Hepatocyte (in vitro differentiated cells): ENCODE data around the gene HS2ST1. TPM values are rescaled to one million over a fixed set of nuclear protein-coding genes. Genes with fewer than 3 reads are reported as not detected.
"Not testable (repeated sequence)": the region's sequence is repeated elsewhere in the genome, so short reads cannot be mapped to it uniquely, and the experiment has no call there.

Experiments used
- DNase-seq: peaks from one replicate; pipeline ENCODE4 v3.0.0-alpha.2; 2016; ENCODE audit warnings: low spot score
- H2AFZ ChIP-seq: fragments of 200-600 bp; sonication (generic); 2 replicates; pipeline ENCODE4 v1.6.0; 2016; ENCODE audit warnings: antibody characterized with exemption, mild to moderate bottlenecking
- H3K27ac ChIP-seq: fragments of 200-600 bp; sonication (generic); 2 replicates; pipeline ENCODE4 v1.5.1; 2016; ENCODE audit warnings: mild to moderate bottlenecking
- H3K27me3 ChIP-seq: fragments of 200-600 bp; sonication (generic); 2 replicates; pipeline ENCODE4 v1.6.1; 2016
- H3K36me3 ChIP-seq: fragments of 200-600 bp; sonication (generic); replicated peaks from 2 replicates; pipeline ENCODE4 v1.5.1; 2016; ENCODE audit warnings: low read depth; ENCODE audit not compliant: insufficient read depth
- H3K4me1 ChIP-seq: fragments of 200-600 bp; sonication (generic); 2 replicates; pipeline ENCODE4 v1.5.1; 2016; ENCODE audit warnings: mild to moderate bottlenecking, moderate library complexity; ENCODE audit not compliant: insufficient read depth
- H3K4me2 ChIP-seq: fragments of 200-600 bp; sonication (generic); 2 replicates; pipeline ENCODE4 v1.6.0; 2016
- H3K4me3 ChIP-seq: fragments of 200-600 bp; sonication (generic); 2 replicates; pipeline ENCODE4 v1.5.1; 2016; ENCODE audit warnings: mild to moderate bottlenecking
- H3K79me2 ChIP-seq: fragments of 200-600 bp; sonication (generic); 2 replicates; pipeline ENCODE4 v1.6.0; 2017; ENCODE audit warnings: mild to moderate bottlenecking
- H3K9me2 ChIP-seq: fragments of 200-600 bp; sonication (generic); replicated peaks from 2 replicates; pipeline ENCODE4 v1.6.0; 2017; ENCODE audit warnings: mild to moderate bottlenecking; ENCODE audit not compliant: insufficient read depth
- H3K9me3 ChIP-seq: fragments of 200-600 bp; sonication (generic); 2 replicates; pipeline ENCODE4 v1.5.1; 2016; ENCODE audit warnings: low read depth, mild to moderate bottlenecking
- H4K20me1 ChIP-seq: fragments of 200-600 bp; sonication (generic); 2 replicates; pipeline ENCODE4 v1.6.0; 2016; ENCODE audit warnings: mild to moderate bottlenecking; ENCODE audit not compliant: insufficient read depth, poor library complexity, severe bottlenecking
- EZH2 ChIP-seq: fragments of 200-600 bp; sonication (generic); IDR thresholded peaks from 2 replicates; pipeline ENCODE4 v1.6.1; 2016; ENCODE audit warnings: antibody characterized with exemption, mild to moderate bottlenecking, borderline replicate concordance
- EZH2phosphoT487 ChIP-seq: fragments of 200-600 bp; sonication (generic); IDR thresholded peaks from one replicate; pipeline ENCODE4 v1.6.1; 2018; ENCODE audit warnings: antibody characterized with exemption, mild to moderate bottlenecking, low read depth, moderate library complexity; ENCODE audit not compliant: unreplicated experiment, severe bottlenecking
- WGBS: methylation state at CpG from one replicate; pipeline ENCODE4 v1.1.6; 2016; ENCODE audit warnings: low lambda C conversion rate; ENCODE audit errors: missing lambda C conversion rate; 5-methylcytosine and 5-hydroxymethylcytosine counted together
- polyA plus RNA-seq: library from polyadenylated mRNA; unstranded; fragments of >200 nt; fragmentation: Nextera tagmentation; extraction: Ambion mirVana; gene quantifications from 2 replicates; pipeline ENCODE4 v1.2.1, GENCODE V29; 2016
- total RNA-seq: library from RNA; depleted of rRNA; stranded (reverse); fragments of >200 nt; gene quantifications from 2 replicates; pipeline ENCODE4 v1.2.3, GENCODE V29; 2014
- TF ChIP-seq, protein P1 (sequence below): fragments of 200-600 bp; sonication (generic); IDR thresholded peaks from 2 replicates; pipeline ENCODE4 v1.5.1; 2016; ENCODE audit warnings: antibody characterized with exemption, mild to moderate bottlenecking; ENCODE audit not compliant: poor library complexity

The HS2ST1 gene
- total and polyA plus RNA-seq, 2 experiments from 2014 or later, result 19.1 to 42.3 TPM

- Histone ChIP-seq H3K4me2 (no peak overlapping the region), H2AFZ (no peak overlapping the region), H3K27me3 (no peaks in the 10 kb centered on the region), H3K4me1 (no peaks in the 10 kb centered on the region), H3K79me2 (peaks cover 68% of the 10 kb centered on the region), H4K20me1 (no peaks in the 10 kb centered on the region), H3K36me3 (no peaks in the 10 kb centered on the region), H3K4me3 (no peak overlapping the region), H3K9me2 (no peaks in the 10 kb centered on the region), H3K27ac (no peak overlapping the region), H3K9me3 (no peaks in the 10 kb centered on the region)
- no peak for DNase-seq
- TF ChIP-seq, protein P1, sequence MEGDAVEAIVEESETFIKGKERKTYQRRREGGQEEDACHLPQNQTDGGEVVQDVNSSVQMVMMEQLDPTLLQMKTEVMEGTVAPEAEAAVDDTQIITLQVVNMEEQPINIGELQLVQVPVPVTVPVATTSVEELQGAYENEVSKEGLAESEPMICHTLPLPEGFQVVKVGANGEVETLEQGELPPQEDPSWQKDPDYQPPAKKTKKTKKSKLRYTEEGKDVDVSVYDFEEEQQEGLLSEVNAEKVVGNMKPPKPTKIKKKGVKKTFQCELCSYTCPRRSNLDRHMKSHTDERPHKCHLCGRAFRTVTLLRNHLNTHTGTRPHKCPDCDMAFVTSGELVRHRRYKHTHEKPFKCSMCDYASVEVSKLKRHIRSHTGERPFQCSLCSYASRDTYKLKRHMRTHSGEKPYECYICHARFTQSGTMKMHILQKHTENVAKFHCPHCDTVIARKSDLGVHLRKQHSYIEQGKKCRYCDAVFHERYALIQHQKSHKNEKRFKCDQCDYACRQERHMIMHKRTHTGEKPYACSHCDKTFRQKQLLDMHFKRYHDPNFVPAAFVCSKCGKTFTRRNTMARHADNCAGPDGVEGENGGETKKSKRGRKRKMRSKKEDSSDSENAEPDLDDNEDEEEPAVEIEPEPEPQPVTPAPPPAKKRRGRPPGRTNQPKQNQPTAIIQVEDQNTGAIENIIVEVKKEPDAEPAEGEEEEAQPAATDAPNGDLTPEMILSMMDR, result no peak
- TF ChIP-seq EZH2, result no peak
- no peak for TF ChIP-seq EZH2phosphoT487
These were observed 42.8 kb downstream of the HS2ST1 start for GRCh38 chr1:86957221-86957620.

- H4K20me1 ChIP-seq, result no peaks in the 10 kb centered on the region
- H3K27ac ChIP-seq, result no peak overlapping the region
- H3K27me3 ChIP-seq, result no peaks in the 10 kb centered on the region
- no peaks in the 10 kb centered on the region for H3K9me2 ChIP-seq
- no peak overlapping the region for H3K4me2 ChIP-seq
- H3K4me3 ChIP-seq, result no peak overlapping the region
- peaks cover 35% of the 10 kb centered on the region for H3K79me2 ChIP-seq
- TF ChIP-seq EZH2phosphoT487, result no peak
- no peak for TF ChIP-seq EZH2
- TF ChIP-seq, protein P1, result no peak
- no peaks in the 10 kb centered on the region for H3K36me3 ChIP-seq
- no peaks in the 10 kb centered on the region for H3K4me1 ChIP-seq
- no peaks in the 10 kb centered on the region for H3K9me3 ChIP-seq
- DNase-seq, result no peak
- no peak overlapping the region for H2AFZ ChIP-seq
These were observed 46.1 kb downstream of the HS2ST1 start for GRCh38 chr1:86960548-86960947.

DNA sequence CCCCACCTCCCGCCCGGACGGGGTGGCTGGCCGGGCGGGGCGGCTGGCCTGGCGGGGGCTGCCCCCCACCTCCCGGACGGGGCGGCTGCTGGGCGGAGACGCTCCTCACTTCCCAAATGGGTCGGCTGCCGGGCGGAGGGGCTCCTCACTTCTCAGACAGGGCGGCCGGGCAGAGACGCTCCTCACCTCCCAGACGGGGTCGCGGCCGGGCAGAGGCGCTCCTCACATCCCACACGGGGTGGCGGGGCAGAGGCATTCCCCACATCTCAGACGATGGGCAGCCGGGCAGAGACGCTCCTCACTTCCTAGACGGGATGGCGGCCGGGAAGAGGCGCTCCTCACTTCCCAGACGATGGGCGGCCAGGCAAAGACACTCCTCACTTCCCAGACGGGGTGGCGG, 49.4 kb downstream of the HS2ST1 start:
- H3K27me3 ChIP-seq, H3K4me2 ChIP-seq, H2AFZ ChIP-seq, H3K27ac ChIP-seq, H3K36me3 ChIP-seq, DNase-seq, H3K9me2 ChIP-seq, H4K20me1 ChIP-seq, H3K4me3 ChIP-seq, H3K4me1 ChIP-seq, H3K9me3 ChIP-seq: not testable (repeated sequence)
- H3K79me2 ChIP-seq, result peaks cover 41% of the 10 kb centered on the region
- WGBS, result 98% methylated on average over 11 of the region's 36 CpGs

GRCh38 chr1:86965012-86965826, 50.8 kb downstream of the HS2ST1 start:
- H3K9me2 ChIP-seq, result no peaks in the 10 kb centered on the region
- peaks cover 45% of the 10 kb centered on the region for H3K79me2 ChIP-seq
- 50% methylated on average over 2 of the region's 2 CpGs for WGBS

More at GRCh38 chr1:86965012-86965826, 50.8 kb downstream of the HS2ST1 start:
- Histone ChIP-seq H3K27ac (no peak overlapping the region), H3K4me3 (no peak overlapping the region), H3K4me2 (no peak overlapping the region), H3K27me3 (no peaks in the 10 kb centered on the region), H2AFZ (no peak overlapping the region), H3K4me1 (no peaks in the 10 kb centered on the region), H4K20me1 (no peaks in the 10 kb centered on the region), H3K36me3 (no peaks in the 10 kb centered on the region), H3K9me3 (no peaks in the 10 kb centered on the region)
- DNase-seq, result peak; percentile 26
- TF ChIP-seq, protein P1, result peak; percentile 63
- TF ChIP-seq EZH2, result no peak
